Measurements from ENCODE around the gene AP4S1.

Gene AP4S1

GRCh38 chr14:31124197-31124596 lies 98.7 kb downstream of the AP4S1 start:
- Histone ChIP-seq H3K4me3 (ENCODE audit: low read length) (no peak overlapping the region), H3K27me3 (ENCODE audit: insufficient read depth, low read length) (no peaks in the 10 kb centered on the region), H2AFZ (ENCODE audit: low read depth, low read length) (no peak overlapping the region), H3K4me1 (ENCODE audit: insufficient read depth, low read length) (no peaks in the 10 kb centered on the region), H3K36me3 (ENCODE audit: insufficient read depth, low read length) (peaks cover 79% of the 10 kb centered on the region), H3K9me3 (ENCODE audit: low read length) (no peaks in the 10 kb centered on the region)

- no peaks in the 10 kb centered on the region for H3K9me3 ChIP-seq (ENCODE audit: low read length)
- no peak overlapping the region for H2AFZ ChIP-seq (ENCODE audit: low read depth, low read length)
- no peaks in the 10 kb centered on the region for H3K4me1 ChIP-seq (ENCODE audit: insufficient read depth, low read length)
- H3K27me3 ChIP-seq (ENCODE audit: insufficient read depth, low read length), result no peaks in the 10 kb centered on the region
- no peak overlapping the region for H3K4me3 ChIP-seq (ENCODE audit: low read length)
- peaks cover 80% of the 10 kb centered on the region for H3K36me3 ChIP-seq (ENCODE audit: insufficient read depth, low read length)
Observed at GRCh38 chr14:31125231-31125630, 99.8 kb downstream of the AP4S1 start.

GRCh38 chr14:31126680-31127079 lies 101.2 kb downstream of the AP4S1 start:
- Histone ChIP-seq H2AFZ (ENCODE audit: low read depth, low read length) (no peak overlapping the region), H3K4me3 (ENCODE audit: low read length) (no peak overlapping the region), H3K9me3 (ENCODE audit: low read length) (no peaks in the 10 kb centered on the region), H3K27me3 (ENCODE audit: insufficient read depth, low read length) (no peaks in the 10 kb centered on the region), H3K36me3 (ENCODE audit: insufficient read depth, low read length) (peaks cover 78% of the 10 kb centered on the region), H3K4me1 (ENCODE audit: insufficient read depth, low read length) (no peaks in the 10 kb centered on the region)

GRCh38 chr14:31127690-31128089 lies 102.2 kb downstream of the AP4S1 start:
- Histone ChIP-seq H3K4me1 (ENCODE audit: insufficient read depth, low read length) (no peaks in the 10 kb centered on the region), H3K27me3 (ENCODE audit: insufficient read depth, low read length) (no peaks in the 10 kb centered on the region), H3K4me3 (ENCODE audit: low read length) (no peak overlapping the region), H3K9me3 (ENCODE audit: low read length) (no peaks in the 10 kb centered on the region), H2AFZ (ENCODE audit: low read depth, low read length) (no peak overlapping the region), H3K36me3 (ENCODE audit: insufficient read depth, low read length) (peaks cover 72% of the 10 kb centered on the region)

DNA sequence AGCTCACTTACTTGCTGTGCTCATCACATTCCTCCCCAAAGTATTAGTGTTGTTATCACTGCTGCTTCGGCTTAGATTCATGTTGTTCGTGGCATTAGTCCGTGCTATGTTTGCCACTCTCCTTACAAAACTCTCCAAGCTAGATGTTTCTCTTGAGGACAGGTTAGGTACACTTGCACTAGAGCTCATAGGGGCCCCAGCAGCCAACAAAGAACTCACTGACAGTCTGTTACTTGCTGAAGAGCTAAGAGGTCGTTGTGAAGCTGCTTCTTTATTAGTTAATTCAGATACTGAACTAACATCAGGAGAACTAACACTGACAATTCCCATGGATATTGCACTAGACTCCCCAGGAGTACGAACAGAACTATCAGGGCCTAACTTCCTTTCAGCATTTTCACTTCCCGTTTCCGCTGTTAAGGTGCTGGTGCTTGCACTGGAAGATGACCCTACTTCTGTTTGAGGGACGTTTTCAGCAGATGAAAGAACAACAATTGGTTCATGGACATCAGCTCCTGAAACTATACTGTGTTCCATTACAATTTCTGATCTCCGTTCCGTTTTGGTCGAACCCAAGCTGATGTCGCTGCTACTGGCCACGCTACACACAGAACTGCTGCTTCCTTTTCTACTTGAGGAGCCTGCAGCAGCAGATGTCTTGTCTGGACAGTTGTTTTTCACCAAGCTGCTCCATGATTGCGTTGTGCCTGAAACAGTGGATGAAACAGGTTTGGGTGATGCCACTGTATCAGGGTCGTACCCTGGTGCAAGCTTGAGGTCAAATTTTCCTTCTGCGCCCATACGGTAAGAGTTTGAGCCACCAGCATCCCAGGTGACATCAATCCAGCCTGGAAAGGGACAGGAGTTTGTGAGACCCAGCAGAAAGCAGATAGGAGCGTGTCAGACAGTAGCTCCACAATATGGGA lies 103.4 kb downstream of the AP4S1 start:
- no peak overlapping the region for H3K4me3 ChIP-seq (ENCODE audit: low read length)
- no peak overlapping the region for H2AFZ ChIP-seq (ENCODE audit: low read depth, low read length)
- H3K36me3 ChIP-seq (ENCODE audit: insufficient read depth, low read length), result peaks cover 72% of the 10 kb centered on the region
- no peaks in the 10 kb centered on the region for H3K27me3 ChIP-seq (ENCODE audit: insufficient read depth, low read length)
- H3K9me3 ChIP-seq (ENCODE audit: low read length), result no peaks in the 10 kb centered on the region
- no peaks in the 10 kb centered on the region for H3K4me1 ChIP-seq (ENCODE audit: insufficient read depth, low read length)

DNA sequence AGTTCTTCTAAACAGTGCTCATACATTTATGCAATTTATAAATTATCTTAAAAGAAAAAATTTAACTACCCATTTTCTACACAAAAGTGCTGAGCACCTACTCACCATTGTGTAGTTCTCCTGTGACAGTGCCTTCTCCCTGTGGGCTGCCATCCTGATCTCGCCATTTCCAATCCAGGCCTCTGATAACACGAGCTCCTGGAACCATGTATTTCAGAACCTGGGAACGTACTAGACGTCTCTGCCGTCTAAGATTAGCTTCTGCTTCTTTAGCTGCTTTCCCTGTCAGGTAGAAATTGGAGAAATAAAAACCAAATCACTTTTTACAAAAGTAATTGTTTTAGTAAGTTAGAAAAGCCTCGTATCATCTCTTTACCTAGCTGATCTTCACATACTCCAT lies 107.7 kb downstream of the AP4S1 start:
- H3K36me3 ChIP-seq (ENCODE audit: insufficient read depth, low read length), result peaks cover 78% of the 10 kb centered on the region
- no peaks in the 10 kb centered on the region for H3K27me3 ChIP-seq (ENCODE audit: insufficient read depth, low read length)
- H3K9me3 ChIP-seq (ENCODE audit: low read length), result no peaks in the 10 kb centered on the region
- H3K4me1 ChIP-seq (ENCODE audit: insufficient read depth, low read length), result no peaks in the 10 kb centered on the region
- no peak overlapping the region for H2AFZ ChIP-seq (ENCODE audit: low read depth, low read length)
- no peak overlapping the region for H3K4me3 ChIP-seq (ENCODE audit: low read length)

GRCh38 chr14:31137214-31137889 lies 111.9 kb downstream of the AP4S1 start:
- no peaks in the 10 kb centered on the region for H3K27me3 ChIP-seq (ENCODE audit: insufficient read depth, low read length)
- H2AFZ ChIP-seq (ENCODE audit: low read depth, low read length), result no peak overlapping the region
- no peaks in the 10 kb centered on the region for H3K4me1 ChIP-seq (ENCODE audit: insufficient read depth, low read length)
- H3K36me3 ChIP-seq (ENCODE audit: insufficient read depth, low read length), result peaks cover 80% of the 10 kb centered on the region
- no peak overlapping the region for H3K4me3 ChIP-seq (ENCODE audit: low read length)
- H3K9me3 ChIP-seq (ENCODE audit: low read length), result no peaks in the 10 kb centered on the region

DNA sequence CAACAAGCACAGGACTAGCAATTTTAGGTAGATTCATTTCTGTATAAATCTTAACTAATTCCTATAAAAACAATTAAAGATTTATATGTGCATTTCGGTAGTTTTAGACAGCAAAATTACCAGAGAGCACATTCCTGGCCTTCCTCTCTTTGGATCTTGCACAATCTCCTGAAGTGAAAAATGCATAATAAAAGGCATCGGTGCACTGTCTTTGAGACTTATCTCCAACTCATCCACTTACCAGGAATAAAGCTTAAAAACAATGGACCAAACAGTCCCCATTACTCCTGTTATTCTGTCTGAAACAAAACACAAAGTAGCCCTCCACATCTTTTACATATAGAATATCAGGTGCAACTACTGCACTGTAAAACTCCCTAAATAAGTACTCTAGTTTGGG lies 112.9 kb downstream of the AP4S1 start:
- H3K36me3 ChIP-seq (ENCODE audit: insufficient read depth, low read length), result peaks cover 77% of the 10 kb centered on the region

DNA sequence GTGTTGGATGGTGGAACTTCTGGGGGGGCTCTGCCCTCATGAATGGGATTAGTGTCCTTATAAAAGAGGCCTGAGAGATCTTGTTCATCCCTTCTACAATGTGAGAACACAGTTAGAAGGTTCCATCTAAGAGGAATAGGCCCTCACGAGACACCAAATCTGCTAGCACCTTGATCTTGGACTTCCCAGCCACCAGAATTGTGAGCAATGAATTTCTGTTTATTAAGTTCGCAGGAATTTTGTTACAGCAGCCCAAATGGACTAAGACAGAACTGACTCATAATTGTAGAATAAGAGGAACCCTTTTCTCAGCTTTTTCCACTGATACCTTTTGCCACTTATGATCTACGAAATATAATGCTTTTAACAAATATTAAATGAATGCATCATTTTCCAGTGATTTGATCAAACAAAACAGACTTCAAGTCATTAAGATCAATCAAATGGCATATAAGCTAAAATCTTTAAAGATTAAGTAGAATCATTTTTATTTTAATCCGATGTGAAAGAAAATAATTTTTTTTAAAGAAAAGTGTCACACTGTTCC lies 113.9 kb downstream of the AP4S1 start:
- H3K9me3 ChIP-seq (ENCODE audit: low read length), result no peaks in the 10 kb centered on the region
- peaks cover 78% of the 10 kb centered on the region for H3K36me3 ChIP-seq (ENCODE audit: insufficient read depth, low read length)
- no peak overlapping the region for H2AFZ ChIP-seq (ENCODE audit: low read depth, low read length)
- no peak overlapping the region for H3K4me3 ChIP-seq (ENCODE audit: low read length)
- no peaks in the 10 kb centered on the region for H3K4me1 ChIP-seq (ENCODE audit: insufficient read depth, low read length)
- H3K27me3 ChIP-seq (ENCODE audit: insufficient read depth, low read length), result no peaks in the 10 kb centered on the region

More for the DNA sequence above, 112.9 kb downstream of the AP4S1 start:
- H3K4me1 ChIP-seq (ENCODE audit: insufficient read depth, low read length), result no peaks in the 10 kb centered on the region
- H3K9me3 ChIP-seq (ENCODE audit: low read length), result no peaks in the 10 kb centered on the region
- no peak overlapping the region for H2AFZ ChIP-seq (ENCODE audit: low read depth, low read length)
- no peak overlapping the region for H3K4me3 ChIP-seq (ENCODE audit: low read length)
- H3K27me3 ChIP-seq (ENCODE audit: insufficient read depth, low read length), result no peaks in the 10 kb centered on the region

DNA sequence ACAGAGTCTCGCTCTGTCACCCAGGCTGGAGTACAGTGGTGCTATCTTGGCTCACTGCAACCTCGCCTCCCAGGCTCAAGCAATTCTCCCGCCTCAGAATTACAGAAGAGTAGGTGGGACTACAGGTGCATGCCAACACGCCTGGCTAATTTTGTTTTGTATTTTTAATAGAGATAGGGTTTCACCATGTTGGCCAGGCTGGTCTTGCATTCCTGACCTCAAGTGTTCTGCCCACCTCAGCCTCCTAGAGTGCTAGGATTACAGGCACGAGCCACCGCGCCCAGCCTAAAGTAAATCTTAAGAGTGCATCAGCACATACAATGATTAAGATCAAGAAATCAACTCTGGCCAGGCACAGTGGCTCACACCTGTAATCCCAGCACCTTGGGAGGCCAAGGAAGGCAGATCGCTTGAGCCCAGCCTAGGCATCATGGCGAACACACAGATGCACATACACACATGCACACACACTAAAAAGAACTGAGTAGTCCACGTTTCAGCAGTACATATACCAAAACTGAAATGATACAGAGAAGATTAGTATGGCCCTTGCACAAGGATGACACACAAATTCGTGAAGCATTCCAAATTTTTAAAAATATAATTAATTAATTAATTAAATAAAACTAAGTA lies 117.1 kb downstream of the AP4S1 start:
- Histone ChIP-seq H3K27me3 (ENCODE audit: insufficient read depth, low read length) (no peaks in the 10 kb centered on the region), H2AFZ (ENCODE audit: low read depth, low read length) (no peak overlapping the region), H3K9me3 (ENCODE audit: low read length) (no peaks in the 10 kb centered on the region), H3K4me1 (ENCODE audit: insufficient read depth, low read length) (no peaks in the 10 kb centered on the region), H3K36me3 (ENCODE audit: insufficient read depth, low read length) (peaks cover 79% of the 10 kb centered on the region), H3K4me3 (ENCODE audit: low read length) (no peak overlapping the region)
